GM19238 (cell line): ENCODE data around the gene MAP2.

Experiments
- DNase-seq: peaks from one replicate; pipeline ENCODE4 v3.0.0; 2011; ENCODE audit warnings: low spot score; ENCODE audit not compliant: insufficient read length

Gene MAP2

DNA sequence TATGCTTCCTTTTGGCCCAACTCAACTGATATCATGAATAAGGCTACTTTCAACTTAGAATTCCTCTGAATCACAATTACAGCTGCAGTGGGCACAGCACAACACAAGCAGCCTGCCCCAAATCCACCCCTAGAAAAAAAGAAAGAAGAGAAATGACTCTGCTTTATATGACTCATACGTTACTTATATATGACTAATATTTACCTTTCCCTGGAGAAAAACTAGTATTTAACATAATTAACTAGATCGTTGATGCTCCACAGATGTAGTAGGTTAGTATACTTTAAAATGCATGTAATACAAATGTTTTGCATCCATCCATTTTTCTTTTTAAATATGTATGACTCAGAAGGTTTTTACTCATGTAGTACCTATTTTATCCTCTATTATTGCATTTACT lies 214.5 kb downstream of the MAP2 start:
- no peak for DNase-seq

DNA sequence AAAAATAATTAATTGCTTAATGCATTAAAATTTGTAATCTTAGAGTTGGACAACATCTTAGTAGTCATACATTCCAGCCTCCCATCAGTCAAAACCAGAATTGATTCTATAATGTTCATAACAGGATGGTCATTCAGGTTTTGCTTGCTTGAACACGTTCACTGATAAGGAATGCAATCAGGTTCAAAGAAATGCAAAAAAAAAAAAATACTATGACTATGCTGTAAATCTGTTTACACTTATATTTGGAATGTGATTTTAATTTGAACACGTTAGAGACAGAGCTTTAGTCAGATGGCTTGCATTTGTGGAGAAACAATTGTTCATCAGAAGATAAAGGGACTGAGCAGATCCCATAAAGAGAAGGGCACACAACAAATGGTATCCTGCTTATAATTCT lies 216.5 kb downstream of the MAP2 start:
- no peak for DNase-seq

DNA sequence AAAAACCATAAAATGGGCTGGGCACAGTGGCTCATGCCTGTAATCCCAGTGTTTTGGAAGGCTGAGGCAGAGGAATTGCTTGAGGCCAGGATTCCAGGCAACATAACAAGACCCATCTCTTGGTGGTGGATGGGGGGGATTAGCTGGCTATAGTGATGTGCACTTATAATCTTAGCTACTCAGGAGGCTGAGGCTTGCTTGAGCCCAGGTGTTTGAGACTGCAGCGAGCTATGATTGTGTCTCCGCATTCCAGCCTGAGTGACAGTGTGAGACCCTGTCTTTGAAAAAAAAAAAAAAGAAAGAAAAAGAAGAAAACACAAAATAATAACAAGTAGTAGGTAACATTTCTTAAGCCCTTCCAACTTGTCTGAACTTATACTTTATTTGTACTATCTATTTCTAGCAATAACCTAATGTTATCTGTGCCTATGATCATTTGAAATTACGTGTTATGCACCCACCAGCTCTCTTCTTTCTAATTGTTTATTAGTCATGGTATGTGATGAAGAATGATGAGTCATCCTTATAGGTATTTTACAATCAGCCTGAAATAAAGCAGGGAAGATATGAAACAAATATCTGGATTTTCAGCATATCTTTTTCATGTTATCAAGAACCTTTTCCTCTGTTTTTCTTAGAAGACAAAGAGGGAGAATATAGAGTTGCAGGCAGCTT lies 218.4 kb downstream of the MAP2 start:
- no peak for DNase-seq

DNA sequence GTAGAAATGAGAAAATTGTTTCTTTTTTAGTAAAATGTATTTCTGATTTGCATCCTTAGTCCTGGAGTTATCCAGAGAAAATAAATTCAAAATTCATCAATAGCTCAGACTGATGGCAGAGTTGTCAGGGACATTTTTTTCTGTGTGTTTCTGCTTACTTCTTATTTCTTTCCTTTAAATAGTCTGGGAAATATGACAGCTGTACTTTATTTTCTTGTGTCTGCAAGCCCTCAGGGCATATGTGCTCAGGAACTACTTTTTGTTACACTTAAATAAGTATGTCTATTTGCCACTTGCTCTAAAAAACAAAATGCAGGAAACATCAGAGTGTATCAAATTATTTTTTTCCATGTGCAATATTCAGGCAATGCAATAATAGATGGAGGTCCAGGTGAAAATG lies 221.0 kb downstream of the MAP2 start:
- no peak for DNase-seq

DNA sequence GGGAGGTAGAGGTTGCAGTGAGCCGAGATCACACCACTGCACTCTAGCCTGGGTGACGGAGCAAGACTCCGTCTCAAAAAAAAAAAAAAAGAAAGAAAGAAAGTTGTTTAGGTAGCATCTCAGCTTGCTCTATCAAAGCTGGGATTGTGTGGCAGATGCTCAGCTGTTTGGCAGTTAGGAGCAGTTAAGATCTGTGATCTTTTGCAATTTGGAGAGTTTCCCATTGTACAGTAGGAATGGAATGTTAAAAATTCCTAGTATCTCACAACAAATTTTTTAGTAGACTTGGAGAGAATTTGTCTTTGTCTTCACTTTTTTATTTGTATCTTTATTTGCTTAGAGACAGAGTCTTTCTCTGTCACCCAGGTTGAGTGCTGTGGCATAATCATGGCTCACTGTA lies 224.9 kb downstream of the MAP2 start:
- DNase-seq, result no peak

DNA sequence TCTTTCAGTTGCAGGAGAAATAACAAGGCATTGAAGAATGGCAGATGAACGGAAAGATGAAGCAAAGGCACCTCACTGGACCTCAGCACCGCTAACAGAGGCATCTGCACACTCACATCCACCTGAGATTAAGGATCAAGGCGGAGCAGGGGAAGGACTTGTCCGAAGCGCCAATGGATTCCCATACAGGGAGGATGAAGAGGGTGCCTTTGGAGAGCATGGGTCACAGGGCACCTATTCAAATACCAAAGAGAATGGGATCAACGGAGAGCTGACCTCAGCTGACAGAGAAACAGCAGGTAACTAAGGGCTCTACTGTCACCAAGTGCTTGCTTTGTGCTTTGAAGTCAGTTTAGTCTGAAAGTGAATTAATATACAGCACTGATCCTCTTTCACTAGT lies 229.3 kb downstream of the MAP2 start:
- DNase-seq, result no peak

DNA sequence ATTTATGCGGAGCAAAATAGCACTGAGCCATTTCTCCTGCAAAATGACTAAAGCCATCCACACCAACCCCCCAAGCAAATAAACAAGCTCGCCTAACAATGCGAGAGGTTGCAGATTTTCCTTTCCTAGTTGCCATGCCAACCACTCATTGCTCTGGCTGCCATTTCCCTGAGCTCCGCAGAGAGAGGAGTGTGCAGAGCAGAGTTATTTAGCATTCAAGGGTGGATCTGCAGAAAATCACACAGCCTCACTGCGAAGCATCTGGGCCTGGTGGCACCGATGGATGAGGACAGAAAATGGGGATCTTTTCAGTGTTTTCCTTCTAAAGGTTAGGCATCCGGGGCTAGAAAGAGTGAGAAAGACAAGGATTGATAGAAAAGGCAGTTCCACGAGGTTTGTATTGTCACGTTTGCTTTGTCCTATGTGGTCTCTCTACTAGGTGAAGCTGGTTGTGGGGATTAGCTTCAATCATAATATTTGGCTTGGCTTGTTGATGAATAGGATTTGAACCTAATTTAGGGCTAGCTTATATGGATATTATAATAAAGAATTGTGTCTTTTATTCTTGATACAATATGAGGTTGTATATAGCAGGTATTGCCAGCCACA lies 237.5 kb downstream of the MAP2 start:
- no peak for DNase-seq

DNA sequence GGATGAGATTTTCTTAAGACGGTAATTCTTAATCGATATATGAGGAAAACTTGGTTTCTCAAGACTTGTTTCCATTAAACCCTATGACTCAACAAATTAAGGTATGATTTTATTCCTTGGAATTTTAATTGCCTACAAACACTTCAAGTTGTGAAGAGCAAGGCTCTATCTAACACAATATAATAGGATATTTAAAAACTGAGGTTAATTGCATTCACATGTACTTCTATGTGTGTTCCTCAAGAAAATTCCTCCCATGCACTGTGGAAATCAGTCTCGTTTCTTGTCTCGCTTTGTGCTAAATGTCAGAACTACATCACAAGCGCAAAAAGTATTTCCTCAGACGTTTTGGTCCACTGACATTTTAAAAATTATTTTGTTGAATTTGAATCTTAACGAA lies 238.2 kb downstream of the MAP2 start:
- no peak for DNase-seq

DNA sequence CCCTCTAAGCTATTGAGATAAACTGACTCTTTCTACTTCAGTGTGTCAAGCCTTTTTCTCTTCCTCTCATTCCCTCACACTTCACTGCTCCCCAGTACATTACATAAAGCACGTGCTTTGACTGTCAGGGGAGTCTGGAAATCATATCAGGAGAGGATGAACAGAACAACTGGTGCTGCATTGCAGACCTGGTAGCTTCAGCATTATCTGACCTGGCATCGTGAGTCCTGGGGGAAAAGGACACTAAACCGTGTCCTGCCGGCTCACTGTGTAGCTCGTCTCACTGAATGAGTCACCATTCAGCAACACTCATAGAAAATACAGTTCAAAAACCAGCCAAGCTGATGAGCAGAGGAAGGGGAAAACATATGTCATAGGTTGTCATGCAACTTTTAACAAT lies 239.3 kb downstream of the MAP2 start:
- DNase-seq, result no peak

DNA sequence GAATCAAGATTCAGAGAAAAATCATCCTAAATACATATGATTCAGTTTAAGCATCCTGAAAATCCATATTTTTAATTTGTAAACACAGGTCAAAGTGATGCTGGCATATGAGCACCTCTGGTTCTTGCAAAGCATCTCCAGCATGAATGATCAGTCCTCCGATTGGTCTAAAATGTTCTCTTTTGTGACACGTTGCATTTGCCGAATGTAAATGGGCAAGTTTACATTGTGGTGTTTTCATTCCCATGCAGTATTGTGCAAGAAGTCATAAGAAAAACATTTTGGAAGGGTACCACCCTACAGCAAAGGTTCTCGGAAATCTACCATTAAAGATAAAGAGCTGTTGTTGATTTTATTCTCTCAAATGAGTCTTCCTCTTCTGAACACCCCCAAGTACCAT lies 239.8 kb downstream of the MAP2 start:
- DNase-seq, result no peak

DNA sequence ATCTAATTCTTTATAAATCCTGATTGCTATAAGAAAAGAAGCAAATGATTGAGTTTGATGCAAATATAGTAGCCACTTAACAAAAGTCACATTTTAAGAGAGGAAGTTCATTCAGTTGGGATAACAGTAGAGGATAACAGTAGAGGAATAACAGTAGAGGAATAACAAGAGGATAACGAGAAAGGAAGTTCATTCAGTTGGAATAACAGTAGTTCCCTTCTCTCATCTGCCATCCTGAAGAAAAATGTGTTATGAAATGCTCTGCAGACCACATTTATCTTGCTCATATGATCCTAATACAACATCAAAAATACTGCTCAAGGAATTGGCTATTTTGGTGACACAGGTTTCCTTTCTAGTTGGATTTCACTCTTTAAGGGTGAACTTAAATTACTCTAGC lies 242.4 kb downstream of the MAP2 start:
- DNase-seq, result no peak

DNA sequence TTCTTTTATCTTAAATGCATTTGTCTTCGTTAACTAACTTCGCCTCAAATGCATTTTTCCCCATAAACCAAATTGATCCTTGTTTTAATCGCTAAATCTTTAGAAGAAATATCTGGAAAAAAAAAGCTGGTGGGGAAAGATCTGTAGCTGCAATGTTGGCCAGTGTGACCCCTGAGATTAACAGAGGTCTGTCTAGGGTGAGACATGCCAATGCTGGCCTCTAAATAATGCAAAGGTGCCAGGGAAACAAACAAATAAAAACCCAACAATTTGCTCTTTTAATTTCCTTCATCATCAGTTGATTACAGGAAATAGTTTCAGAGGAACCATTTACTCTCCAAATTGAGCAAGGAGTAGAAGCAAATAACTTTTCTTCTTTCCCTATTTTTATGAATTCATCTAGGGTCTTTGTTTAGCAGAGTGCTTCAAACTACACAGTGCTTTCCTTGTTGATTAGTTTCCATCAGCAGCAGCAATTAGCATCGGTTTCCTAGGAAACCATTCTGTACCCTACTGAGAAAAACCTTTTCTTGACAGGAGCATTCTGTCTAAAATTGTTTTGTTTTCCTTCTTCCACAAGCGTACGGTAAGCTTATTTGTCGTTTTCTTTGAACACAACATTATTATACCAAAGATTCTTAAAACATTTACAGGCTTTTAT lies 247.3 kb downstream of the MAP2 start:
- DNase-seq, result no peak

DNA sequence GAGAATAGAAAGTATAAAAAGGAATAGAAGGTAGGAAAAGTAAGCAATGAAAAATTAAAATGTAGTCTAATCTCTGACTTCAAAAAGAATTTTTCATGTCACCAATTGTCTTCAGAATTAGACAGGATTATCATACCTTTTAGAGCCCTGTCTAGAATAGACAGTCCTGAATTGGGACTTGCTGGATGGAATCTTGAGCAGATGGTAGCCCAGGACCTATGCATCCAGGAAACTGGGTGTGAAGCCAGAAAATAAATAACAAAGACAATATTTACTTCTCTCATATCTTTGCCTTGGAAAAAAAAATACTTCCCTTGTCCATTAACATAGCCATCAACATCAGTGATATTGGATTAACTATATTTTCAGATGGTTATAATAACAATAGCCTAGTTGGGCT lies 250.0 kb downstream of the MAP2 start:
- DNase-seq, result no peak

DNA sequence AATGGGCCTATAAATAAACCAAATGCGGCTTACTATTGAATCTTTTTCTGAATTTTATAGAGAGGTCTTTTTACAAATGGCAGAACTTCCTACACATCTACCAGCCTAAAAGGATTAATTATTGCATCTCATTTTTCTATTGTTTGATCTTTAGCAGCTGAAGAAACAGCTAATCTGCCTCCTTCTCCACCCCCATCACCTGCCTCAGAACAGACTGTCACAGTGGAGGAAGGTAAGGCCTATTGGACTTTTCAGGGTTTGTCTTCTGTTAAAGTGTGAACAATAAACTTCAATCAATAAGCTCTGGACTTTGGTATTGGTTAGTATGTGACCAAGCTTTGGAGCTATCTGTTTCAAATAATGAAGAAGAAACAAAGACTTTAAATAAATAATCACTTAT lies 256.7 kb downstream of the MAP2 start:
- no peak for DNase-seq

DNA sequence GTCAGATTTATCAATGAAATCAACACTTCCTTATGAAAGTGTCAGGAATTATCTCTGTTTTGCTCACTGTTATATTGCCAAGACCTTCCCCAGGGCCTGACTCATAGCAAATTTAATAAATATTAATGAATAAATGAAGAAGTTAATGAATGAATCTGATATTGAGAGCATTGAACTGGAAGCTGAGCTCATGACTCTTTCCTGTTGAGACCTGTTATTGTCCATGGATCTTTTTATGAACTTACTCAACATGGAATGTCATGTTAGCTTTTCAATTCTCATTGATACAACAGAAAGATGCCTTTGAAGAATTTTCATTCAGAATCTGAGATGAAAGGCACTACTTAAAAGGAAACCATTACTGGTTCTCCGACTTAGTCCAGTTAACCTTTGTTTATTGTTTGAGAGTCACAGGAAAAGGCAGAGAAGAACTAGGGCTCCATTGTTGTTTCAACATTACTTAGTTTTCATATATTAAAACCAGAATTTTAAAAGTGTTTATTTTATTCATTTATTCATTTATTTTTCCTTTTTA lies 257.4 kb downstream of the MAP2 start:
- no peak for DNase-seq

DNA sequence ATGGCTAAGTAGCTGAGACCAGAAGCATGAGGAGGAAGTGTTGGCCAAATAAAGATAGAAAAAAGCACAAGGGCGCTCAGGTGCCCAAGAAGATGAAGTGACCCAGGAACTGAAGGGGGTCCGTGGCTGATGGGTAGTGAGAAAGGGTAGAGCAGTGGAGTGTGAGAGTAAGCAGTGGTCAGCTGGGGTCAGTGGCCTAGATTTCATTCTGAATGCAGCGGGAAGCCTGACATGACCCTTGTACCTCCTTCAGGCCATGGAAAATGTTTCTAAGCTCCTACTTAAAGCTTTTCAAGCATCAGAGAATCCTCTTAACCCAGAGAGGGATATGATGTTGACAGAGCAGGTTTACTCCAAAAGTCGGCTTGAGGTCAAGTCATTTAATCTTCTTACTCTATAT lies 258.8 kb downstream of the MAP2 start:
- DNase-seq, result no peak

DNA sequence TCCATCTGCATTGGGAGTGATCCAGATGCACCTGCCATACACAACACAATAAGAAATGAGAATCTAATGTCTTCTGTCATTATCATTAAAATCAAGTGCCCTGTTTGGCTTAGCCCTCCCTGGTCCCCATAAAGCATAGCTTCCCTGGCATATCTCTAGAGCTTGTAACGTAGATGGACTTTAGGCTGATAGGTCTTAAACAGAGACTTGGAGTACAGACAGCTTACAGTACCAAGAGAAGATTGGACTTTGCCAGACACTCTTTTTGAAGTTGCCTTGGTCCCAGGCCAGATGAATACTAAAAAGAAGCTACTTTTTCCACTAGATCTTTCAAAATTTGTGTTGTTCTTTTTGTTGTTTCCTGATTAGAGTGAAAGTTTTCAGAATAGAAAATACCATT lies 261.5 kb downstream of the MAP2 start:
- DNase-seq, result no peak

DNA sequence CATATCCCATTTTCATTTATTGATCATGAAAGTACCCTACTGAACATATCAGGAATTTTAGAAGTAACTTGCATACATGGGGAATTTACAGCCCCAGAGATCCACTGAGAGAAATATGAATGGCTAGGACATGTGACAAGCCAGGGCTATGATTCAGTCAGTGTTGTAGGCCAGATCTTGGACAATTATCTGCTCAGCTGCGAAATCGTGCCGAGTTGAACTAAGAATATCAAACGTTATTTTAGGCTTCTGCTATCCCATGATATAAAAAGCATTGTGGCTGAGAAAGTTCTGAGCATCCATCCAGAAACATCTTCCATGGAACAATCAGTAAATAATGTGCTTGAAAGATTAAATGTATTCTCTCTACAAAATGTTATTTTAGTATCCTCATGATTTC lies 262.1 kb downstream of the MAP2 start:
- DNase-seq, result no peak

DNA sequence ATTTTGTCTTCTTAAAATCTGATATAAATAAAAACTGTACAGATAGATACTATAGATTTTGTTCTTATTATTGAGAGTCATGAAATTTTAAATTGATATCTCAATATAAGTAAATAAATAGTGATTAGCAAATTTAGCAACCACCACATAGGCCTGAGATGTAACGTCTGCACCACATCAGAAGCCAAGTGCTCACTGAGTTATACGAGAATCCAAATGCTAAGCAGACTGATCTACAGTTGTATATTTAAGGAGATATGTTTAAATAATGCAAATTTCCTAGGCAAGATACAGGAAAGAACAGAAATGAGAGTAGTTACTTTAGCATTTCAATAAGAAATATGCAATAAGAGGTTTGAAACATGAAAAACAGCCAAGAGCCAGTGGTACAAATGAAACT lies 262.6 kb downstream of the MAP2 start:
- no peak for DNase-seq

DNA sequence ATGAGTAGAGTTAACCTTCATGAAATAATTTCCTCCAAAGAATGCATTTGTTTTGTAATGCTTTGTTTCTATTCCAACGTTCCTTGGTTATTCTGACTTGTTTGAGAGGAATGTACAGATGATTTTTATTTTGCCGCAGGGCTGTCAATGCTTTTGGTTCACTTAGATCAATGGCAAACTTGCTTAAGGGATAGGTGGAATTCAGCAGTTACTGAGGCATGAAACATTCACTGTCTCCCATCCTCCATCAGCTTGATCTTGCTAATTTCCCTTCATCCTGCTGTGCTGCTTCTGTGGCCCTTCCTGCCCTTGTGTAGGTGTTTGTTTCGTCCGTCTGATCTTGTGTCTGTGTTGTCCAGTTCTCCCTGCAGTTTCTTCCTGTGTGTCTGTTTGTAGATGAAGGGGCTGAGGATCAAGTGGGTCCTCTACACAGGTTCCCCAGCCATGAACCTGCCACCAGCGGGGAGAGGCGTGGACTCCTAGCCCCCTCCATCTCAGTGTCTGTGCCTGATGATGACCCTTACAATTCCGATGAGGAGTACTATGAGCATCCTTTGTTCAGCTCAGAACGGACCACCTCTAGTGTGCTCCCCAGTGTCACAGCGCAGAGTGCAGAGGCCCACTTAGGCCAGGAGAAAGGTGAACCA lies 263.6 kb downstream of the MAP2 start:
- DNase-seq, result no peak

DNA sequence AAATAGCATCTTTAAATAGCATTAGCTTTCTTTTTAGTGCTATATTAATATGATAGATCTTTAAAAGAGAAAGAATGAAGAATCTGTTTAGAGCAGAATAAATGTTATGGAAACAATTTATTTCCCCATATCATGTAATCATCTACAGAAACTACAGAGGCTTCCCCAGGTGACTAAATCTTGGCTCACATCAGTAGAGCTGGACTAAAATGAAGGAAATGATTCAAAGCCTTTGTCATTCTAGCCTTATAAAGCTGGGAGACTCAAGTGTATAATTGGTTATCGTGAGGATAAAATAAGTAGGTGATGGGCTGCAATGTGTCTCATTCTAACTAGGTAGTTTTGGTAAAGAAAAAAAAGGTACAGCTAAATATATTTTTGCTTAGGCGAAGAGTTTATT lies 264.5 kb downstream of the MAP2 start:
- DNase-seq, result no peak

DNA sequence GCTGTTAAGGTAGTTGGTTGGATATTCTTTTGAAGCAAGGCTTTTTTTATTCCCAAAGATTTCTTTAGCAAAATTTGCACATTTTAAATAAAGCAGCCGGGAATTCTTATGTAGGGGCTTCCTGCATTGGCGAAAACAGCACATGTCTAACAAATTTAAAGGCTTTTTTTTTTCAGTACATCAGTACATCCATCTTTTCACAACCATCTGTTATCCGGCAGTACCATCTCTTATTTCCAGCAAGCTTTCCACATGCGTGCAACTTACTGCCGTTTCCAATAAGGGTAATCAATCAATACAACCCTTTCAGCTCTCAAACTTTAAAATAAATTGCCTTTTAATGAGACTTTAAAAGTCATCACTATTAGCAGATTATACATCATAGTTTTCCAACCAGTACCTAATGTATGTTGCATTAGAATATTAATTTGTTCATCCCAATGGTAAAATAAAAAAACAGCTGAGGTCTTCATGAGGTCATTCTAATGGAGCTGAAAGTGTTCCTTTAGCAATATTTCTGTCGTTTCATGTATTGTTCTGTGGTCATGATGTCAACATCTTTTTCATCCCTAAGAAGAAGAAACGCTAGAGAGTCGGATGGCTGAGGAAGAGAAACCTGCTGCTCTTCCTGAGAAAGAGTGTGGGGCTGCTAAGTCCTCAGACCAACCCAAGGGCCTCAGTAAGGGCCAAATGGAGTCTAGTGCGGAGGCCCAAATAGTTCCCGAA lies 266.3 kb downstream of the MAP2 start:
- no peak for DNase-seq
